ENCODE measurements around the gene BNIP2.
A peak's percentile ranks its signal among the peaks of the same experiment; 100 is the strongest.
"Not testable (repeated sequence)": the region's sequence is repeated elsewhere in the genome, so short reads cannot be mapped to it uniquely, and the experiment has no call there.

Gene BNIP2

DNA sequence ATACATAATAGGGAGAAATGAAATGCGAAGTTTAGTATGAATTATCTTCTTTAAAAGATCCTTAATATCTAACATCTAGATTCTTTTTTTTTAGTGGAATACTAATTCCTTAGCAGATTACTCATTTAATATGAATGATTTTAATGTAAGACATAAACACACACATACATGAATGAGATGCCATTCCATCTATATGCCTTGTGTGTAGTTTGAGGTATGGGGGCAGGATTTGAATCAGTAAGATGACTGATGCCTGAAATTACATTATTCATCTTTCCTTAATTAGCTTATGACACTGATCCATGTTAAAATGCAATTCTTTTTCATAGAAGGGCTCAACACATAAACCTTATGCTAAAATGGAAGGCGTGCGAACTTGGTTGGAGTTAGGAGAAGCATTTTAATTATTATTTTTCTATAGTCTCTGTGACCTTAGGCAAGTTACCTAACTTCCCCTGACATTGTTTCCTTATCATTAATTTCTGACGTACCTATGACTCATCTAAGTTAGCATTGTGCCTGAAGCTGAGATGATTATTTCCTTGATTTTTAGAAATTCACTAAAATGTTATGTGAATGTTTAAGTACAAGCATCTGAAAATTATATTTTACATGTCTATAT lies 10.8 kb upstream of the BNIP2 start:
- TF ChIP-seq, protein P1, sequence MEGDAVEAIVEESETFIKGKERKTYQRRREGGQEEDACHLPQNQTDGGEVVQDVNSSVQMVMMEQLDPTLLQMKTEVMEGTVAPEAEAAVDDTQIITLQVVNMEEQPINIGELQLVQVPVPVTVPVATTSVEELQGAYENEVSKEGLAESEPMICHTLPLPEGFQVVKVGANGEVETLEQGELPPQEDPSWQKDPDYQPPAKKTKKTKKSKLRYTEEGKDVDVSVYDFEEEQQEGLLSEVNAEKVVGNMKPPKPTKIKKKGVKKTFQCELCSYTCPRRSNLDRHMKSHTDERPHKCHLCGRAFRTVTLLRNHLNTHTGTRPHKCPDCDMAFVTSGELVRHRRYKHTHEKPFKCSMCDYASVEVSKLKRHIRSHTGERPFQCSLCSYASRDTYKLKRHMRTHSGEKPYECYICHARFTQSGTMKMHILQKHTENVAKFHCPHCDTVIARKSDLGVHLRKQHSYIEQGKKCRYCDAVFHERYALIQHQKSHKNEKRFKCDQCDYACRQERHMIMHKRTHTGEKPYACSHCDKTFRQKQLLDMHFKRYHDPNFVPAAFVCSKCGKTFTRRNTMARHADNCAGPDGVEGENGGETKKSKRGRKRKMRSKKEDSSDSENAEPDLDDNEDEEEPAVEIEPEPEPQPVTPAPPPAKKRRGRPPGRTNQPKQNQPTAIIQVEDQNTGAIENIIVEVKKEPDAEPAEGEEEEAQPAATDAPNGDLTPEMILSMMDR (IDR thresholded peaks at IDR 0.05; ENCODE audit: extremely low read depth, missing control alignments), result no peak
- DNase-seq (ENCODE audit: low spot score), result no peak

DNA sequence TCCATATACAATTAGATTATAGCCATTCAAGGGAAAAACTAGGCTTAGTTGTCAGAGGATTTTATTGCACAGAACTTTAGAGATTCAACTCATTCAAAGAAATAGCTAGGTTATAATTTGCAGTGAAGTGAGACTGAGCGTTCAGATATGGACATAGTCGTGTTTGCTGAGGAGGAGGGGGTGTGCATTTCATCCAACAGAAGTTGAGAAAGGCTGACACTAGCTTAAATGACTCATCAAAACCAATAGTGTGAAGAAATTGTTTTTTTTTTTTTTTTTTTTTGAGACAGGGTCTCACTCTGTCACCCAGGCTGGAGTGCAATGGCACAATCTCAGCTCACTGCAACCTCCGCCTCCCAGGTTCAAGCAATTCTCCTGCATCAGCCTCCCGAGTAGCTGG lies 8.9 kb upstream of the BNIP2 start:
- not testable (repeated sequence) for DNase-seq (ENCODE audit: low spot score)

DNA sequence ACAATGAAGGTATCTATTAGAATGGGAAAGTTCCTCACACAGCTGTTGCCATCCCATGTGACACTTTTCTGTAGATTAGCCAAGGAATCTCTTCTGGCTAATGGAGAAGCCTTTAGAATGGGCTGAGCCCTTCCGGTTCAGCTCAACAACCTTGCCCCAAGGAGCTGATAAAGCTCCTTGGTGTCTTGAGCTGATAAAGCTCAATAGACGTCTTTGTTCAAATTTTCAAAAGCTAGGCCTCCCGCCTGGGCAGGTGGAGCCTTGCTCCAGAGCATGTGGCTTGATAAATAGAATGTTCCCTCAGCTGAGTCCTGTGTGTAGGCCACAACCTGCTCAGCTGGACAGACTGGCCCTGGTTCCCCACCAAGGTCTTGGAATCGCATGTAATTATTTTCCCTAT lies 7.2 kb upstream of the BNIP2 start:
- DNase-seq (ENCODE audit: low spot score), result no peak
- TF ChIP-seq, protein P1 (IDR thresholded peaks at IDR 0.05; ENCODE audit: extremely low read depth, missing control alignments), result no peak

DNA sequence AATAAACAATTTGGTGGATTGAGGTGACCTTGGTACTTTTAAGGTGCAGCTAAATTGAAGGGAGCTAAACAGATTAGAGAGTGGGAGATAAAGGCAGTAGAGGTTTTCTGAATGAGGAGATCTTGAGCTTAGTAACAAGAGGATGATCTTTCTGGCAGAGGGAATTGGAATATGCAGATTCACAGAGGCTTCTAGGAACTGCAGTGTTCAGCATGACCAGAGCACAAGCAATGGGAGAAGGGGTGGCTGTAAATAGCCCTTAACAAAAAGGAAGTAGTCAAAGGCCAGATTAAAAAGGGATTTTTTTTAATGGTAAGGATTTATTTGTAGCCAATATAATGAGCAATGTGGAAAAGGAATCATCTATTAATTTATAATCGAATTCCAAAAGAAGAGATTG lies 5.7 kb upstream of the BNIP2 start:
- TF ChIP-seq, protein P1 (IDR thresholded peaks at IDR 0.05; ENCODE audit: extremely low read depth, missing control alignments), result no peak
- DNase-seq (ENCODE audit: low spot score), result no peak

DNA sequence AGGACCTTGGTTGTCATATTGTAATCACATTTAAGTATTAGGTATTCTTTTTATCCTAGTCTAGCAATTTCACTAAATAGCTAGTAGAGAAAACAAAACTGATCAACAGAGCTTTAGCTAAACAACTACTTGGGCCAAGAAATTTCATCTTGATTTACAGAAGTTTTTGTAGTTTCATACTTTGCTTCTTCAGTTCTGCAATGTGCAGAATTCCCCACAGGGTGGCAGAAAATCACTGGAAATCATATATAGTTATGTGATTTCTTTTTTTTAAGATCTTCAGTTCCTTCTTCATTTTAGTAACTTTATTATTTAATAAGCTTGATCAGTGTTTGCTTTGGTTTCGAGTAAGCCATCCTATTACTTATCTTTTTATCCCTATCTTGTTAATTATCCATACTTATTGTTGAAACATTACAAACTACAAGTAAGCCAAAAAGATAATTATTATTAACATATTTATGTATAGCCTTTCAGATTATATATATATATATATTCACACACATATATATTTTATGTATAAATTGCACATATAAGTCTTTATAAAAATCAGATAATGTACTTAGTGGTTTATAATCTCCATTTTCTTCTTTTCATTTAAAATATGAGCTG lies 2.2 kb upstream of the BNIP2 start:
- TF ChIP-seq, protein P1 (IDR thresholded peaks at IDR 0.05; ENCODE audit: extremely low read depth, missing control alignments), result peak; percentile 40

DNA sequence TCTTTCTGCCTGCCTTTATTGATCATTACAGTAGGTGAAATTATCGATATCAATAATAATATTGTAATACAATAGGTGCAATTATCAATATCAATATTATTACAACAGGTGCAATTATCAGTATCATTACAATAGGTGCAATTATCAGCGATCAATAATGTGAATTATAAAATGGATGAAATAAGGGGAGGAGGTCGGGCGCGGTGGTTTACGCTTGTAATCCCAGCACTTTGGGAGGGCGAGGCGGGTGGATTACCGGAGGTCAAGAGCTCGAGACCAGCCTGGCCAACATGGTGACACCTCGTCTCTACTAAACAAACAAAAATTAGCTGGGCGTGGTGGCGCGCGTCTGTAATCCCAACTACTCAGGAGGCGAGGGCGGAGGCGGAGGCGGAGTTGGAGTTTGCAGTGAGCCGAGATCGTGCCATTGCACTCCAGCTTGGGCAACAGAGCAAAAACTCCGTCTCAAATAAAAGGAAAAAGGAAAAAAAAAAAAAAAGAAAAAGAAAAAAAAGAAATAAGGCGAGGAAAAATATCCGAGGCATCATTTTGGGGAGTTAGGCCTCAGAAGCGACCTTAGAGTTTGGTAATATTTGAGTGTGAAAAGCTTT lies 611 bp upstream of the BNIP2 start:
- TF ChIP-seq, protein P1 (IDR thresholded peaks at IDR 0.05; ENCODE audit: extremely low read depth, missing control alignments), result no peak
- DNase-seq (ENCODE audit: low spot score), result no peak

More for the DNA sequence above, 2.2 kb upstream of the BNIP2 start:
- DNase-seq (ENCODE audit: low spot score), result peak; percentile 42

DNA sequence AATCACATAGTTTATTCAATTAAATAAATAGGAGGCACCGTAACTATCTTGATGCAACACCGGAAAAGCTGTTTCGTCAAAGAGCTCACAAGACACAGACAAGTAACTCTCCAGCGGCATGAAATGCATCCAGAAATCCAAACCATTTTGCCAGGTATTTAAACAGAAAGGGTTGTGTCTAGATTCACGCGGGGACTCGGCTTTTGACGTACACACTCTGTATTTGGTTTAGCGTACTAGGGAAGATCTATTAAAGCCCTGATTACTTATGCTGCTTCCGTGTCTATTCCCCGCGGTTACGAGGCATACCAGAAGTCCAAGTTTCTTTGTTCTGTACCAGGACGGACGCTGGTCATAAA lies 718 bp downstream of the BNIP2 start:
- no peak for DNase-seq (ENCODE audit: low spot score)
- TF ChIP-seq, protein P1 (IDR thresholded peaks at IDR 0.05; ENCODE audit: extremely low read depth, missing control alignments), result no peak

DNA sequence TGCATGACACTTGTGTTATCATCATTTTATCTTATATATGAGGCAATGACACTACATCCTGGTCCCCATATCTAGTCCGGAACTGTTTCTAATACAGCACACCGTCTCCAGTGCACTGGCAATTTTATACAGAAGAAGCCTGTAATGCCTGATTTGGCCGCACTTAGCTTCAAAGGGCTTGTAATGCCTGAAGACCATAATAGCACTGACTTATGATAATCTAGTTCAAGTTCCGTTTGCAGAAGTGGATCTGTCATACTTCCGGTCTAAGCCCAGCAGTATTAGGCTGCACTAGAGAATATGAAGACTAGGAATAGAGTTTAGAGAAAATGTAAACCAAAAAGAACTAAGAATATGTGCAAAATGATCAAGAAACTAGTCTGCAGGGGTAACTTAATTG lies 1.3 kb downstream of the BNIP2 start:
- DNase-seq (ENCODE audit: low spot score), result peak; percentile 32

More for the DNA sequence above, 1.3 kb downstream of the BNIP2 start:
- TF ChIP-seq, protein P1 (IDR thresholded peaks at IDR 0.05; ENCODE audit: extremely low read depth, missing control alignments), result no peak

Data from GM20000 (cell line).